ENCODE results near the gene KCNA10. TPM values are rescaled to one million over a fixed set of nuclear protein-coding genes. Genes with fewer than 3 reads are reported as not detected.

The KCNA10 gene
- total RNA-seq, 1 experiment from 2014 or later, result not detected

- H2BK120ac ChIP-seq (ENCODE audit: low read depth, low read length, poor library complexity, severe bottlenecking), result no peak overlapping the region
- H3K4me1 ChIP-seq (ENCODE audit: insufficient read depth, low read length), result no peaks in the 10 kb centered on the region
- Mint-ChIP-seq H3K4me3 (no peak overlapping the region), H3K4me1 (peaks cover 14 to 15% of the 10 kb centered on the region in 2 experiments), H3K9me3 (no peaks in the 10 kb centered on the region), H3K27ac (no peak overlapping the region), H3K36me3 (ENCODE audit: insufficient read depth in 1 of 3, low read depth in 3 of 3) (no peaks in the 10 kb centered on the region; a peak in 1 of 7 replicates), H3K27me3 (ENCODE audit: low read depth) (peaks cover 9% of the 10 kb centered on the region)
- H3K9me3 ChIP-seq (ENCODE audit: control insufficient read depth, low read depth, low read length), result no peaks in the 10 kb centered on the region
- H2BK12ac ChIP-seq (ENCODE audit: insufficient read length, low read depth, low read length), result no peak overlapping the region
- H3K14ac ChIP-seq (ENCODE audit: insufficient read depth, low read length), result no peak overlapping the region
- no peaks in the 10 kb centered on the region for H4K20me1 ChIP-seq (ENCODE audit: control insufficient read depth, insufficient read depth, insufficient read length)
- WGBS (ENCODE audit: extremely low coverage, insufficient read length, low lambda C conversion rate), result no CpG with 5 or more reads among the region's 14 CpGs
- no peak overlapping the region for H3K23ac ChIP-seq (ENCODE audit: insufficient read length, low read depth, low read length)
- no peaks in the 10 kb centered on the region for H3K27me3 ChIP-seq (ENCODE audit: insufficient read depth, low read length)
- no peak overlapping the region for H3K56ac ChIP-seq (ENCODE audit: insufficient read length, low read depth, low read length)
- no peak overlapping the region for H3K4me2 ChIP-seq (ENCODE audit: insufficient read depth, insufficient read length, low read length)
- no peak overlapping the region for H2BK15ac ChIP-seq (ENCODE audit: low read depth, low read length)
- no peak overlapping the region for H3K4ac ChIP-seq (ENCODE audit: low read depth, low read length)
- H3K9ac ChIP-seq (ENCODE audit: extremely low read depth, insufficient read length, low read length), result no peak overlapping the region
- no peak overlapping the region for H3K18ac ChIP-seq (ENCODE audit: insufficient read length, low read depth, low read length)
- no peak overlapping the region for H2AK5ac ChIP-seq (ENCODE audit: insufficient read length, low read length)
- H3K23me2 ChIP-seq (ENCODE audit: insufficient read length, low read depth, low read length, poor library complexity, severe bottlenecking), result no peaks in the 10 kb centered on the region
- no peak overlapping the region for H2BK20ac ChIP-seq (ENCODE audit: low read depth, low read length, poor library complexity, severe bottlenecking)
- no peaks in the 10 kb centered on the region for H3K79me1 ChIP-seq (ENCODE audit: insufficient read depth, low read depth, low read length, poor library complexity, severe bottlenecking)
- H4K91ac ChIP-seq (ENCODE audit: insufficient read length, low read depth, low read length), result no peak overlapping the region
- no peak for TF ChIP-seq CTCF (conservative IDR thresholded peaks at IDR 0.05)
- no peak overlapping the region for H4K5ac ChIP-seq (ENCODE audit: insufficient read length, low read depth, low read length)
- H2AFZ ChIP-seq (ENCODE audit: low read length), result no peak overlapping the region
- no peak overlapping the region for H4K8ac ChIP-seq (replicated peaks; ENCODE audit: insufficient read length, low read depth, low read length)
- no peaks in the 10 kb centered on the region for H3K79me2 ChIP-seq (ENCODE audit: insufficient read depth, low read length)
- peak; percentile 82 for DNase-seq
- no peak overlapping the region for H3K27ac ChIP-seq (ENCODE audit: insufficient read length, low read depth, low read length)
- H3T11ph ChIP-seq (ENCODE audit: low read length), result no peak overlapping the region
- no peak overlapping the region for H2BK5ac ChIP-seq (ENCODE audit: insufficient read length, low read length)
Measured at GRCh38 chr1:110508028-110508940, 10.7 kb downstream of the KCNA10 start.

Data from H9 (cell line).